Osteoblast (primary cell): ENCODE results near the gene PSMD11. TPM values are rescaled to one million over a fixed set of nuclear protein-coding genes. Genes with fewer than 3 reads are reported as not detected.
A peak's percentile ranks its signal among the peaks of the same experiment; 100 is the strongest.

Experiments
- DNase-seq: peaks from one replicate; pipeline ENCODE4 v3.0.0; 2011; ENCODE audit warnings: low spot score, mixed read lengths; ENCODE audit not compliant: insufficient read length; ENCODE audit errors: missing footprints
- H2AFZ ChIP-seq: 2 replicates; pipeline ENCODE4 v1.6.0; 2011; ENCODE audit warnings: mild to moderate bottlenecking, low read length
- H3K27ac ChIP-seq: 2 replicates; pipeline ENCODE4 v1.5.1; 2011; ENCODE audit warnings: mild to moderate bottlenecking, low read depth, low read length, moderate library complexity
- H3K27me3 ChIP-seq: 2 replicates; pipeline ENCODE4 v1.6.0; 2012; ENCODE audit warnings: mild to moderate bottlenecking, control low read depth, inconsistent platforms, low read length, moderate library complexity; ENCODE audit not compliant: insufficient read depth
- H3K36me3 ChIP-seq: 2 replicates; pipeline ENCODE4 v1.5.1; 2011; ENCODE audit warnings: mild to moderate bottlenecking, low read length, control low read depth, moderate library complexity; ENCODE audit not compliant: insufficient read depth
- H3K4me1 ChIP-seq: 2 replicates; pipeline ENCODE4 v1.5.1; 2011; ENCODE audit warnings: mild to moderate bottlenecking, low read length, control low read depth, moderate library complexity; ENCODE audit not compliant: insufficient read depth
- H3K4me2 ChIP-seq: 2 replicates; pipeline ENCODE4 v1.6.0; 2011; ENCODE audit warnings: mild to moderate bottlenecking, low read length; ENCODE audit not compliant: insufficient read depth
- H3K4me3 ChIP-seq: fragments of 200-600 bp; sonication (generic); 3 replicates; pipeline ENCODE4 v1.5.1; 2012; ENCODE audit warnings: mild to moderate bottlenecking, low read length, inconsistent platforms; ENCODE audit not compliant: insufficient read depth
- H3K79me2 ChIP-seq: 2 replicates; pipeline ENCODE4 v1.6.0; 2012; ENCODE audit warnings: mild to moderate bottlenecking, low read length, control low read depth, inconsistent platforms; ENCODE audit not compliant: insufficient read depth
- H3K9me3 ChIP-seq: 2 replicates; pipeline ENCODE4 v1.5.1; 2011; ENCODE audit warnings: low read depth, low read length, control low read depth
- H4K20me1 ChIP-seq: 2 replicates; pipeline ENCODE4 v1.6.0; 2012; ENCODE audit warnings: mild to moderate bottlenecking, low read length, control low read depth; ENCODE audit not compliant: insufficient read depth
- CTCF ChIP-seq: IDR thresholded peaks from 2 replicates; pipeline ENCODE4 v1.5.1; 2011; ENCODE audit warnings: mild to moderate bottlenecking, low read depth, low read length, moderate library complexity; ENCODE audit errors: extremely low read depth
- small RNA-seq: library from RNA; depleted of rRNA; stranded (forward); fragments of <200 nt; gene quantifications from one replicate; pipeline ENCODE3, GENCODE V24; 2012
- total RNA-seq: library from RNA; depleted of rRNA; stranded (reverse); fragments of >200 nt; gene quantifications from 2 replicates; pipeline ENCODE4 v1.2.3, GENCODE V29; 2012

PSMD11 gene
- total RNA-seq, 1 donor, result 61.2 TPM

- Histone ChIP-seq H4K20me1 (no peaks in the 10 kb centered on the region), H3K27me3 (no peaks in the 10 kb centered on the region), H2AFZ (no peak overlapping the region), H3K4me1 (peaks cover 4% of the 10 kb centered on the region), H3K9me3 (no peaks in the 10 kb centered on the region), H3K27ac (no peak overlapping the region), H3K79me2 (no peaks in the 10 kb centered on the region), H3K4me3 (no peak overlapping the region), H3K36me3 (no peaks in the 10 kb centered on the region), H3K4me2 (no peak overlapping the region)
- TF ChIP-seq CTCF, result no peak
- DNase-seq, result peak; percentile 79
Observed at GRCh38 chr17:32525122-32525521, 80.8 kb downstream of the PSMD11 start.

- Histone ChIP-seq H2AFZ (no peak overlapping the region), H3K27me3 (no peaks in the 10 kb centered on the region), H3K36me3 (no peaks in the 10 kb centered on the region), H3K4me2 (no peak overlapping the region), H3K9me3 (no peaks in the 10 kb centered on the region), H3K27ac (no peak overlapping the region), H4K20me1 (no peaks in the 10 kb centered on the region), H3K4me3 (no peak overlapping the region), H3K79me2 (no peaks in the 10 kb centered on the region), H3K4me1 (peaks cover 2% of the 10 kb centered on the region)
- DNase-seq, result no peak
- TF ChIP-seq CTCF, result no peak
Observed at GRCh38 chr17:32527146-32527545, 82.8 kb downstream of the PSMD11 start.

GRCh38 chr17:32528825-32529224, 84.5 kb downstream of the PSMD11 start:
- no peaks in the 10 kb centered on the region for H4K20me1 ChIP-seq
- no peak for TF ChIP-seq CTCF
- H3K4me2 ChIP-seq, result no peak overlapping the region
- H3K36me3 ChIP-seq, result no peaks in the 10 kb centered on the region
- peaks cover 2% of the 10 kb centered on the region for H3K4me1 ChIP-seq
- H3K79me2 ChIP-seq, result no peaks in the 10 kb centered on the region
- no peaks in the 10 kb centered on the region for H3K9me3 ChIP-seq
- no peaks in the 10 kb centered on the region for H3K27me3 ChIP-seq
- DNase-seq, result no peak
- no peak overlapping the region for H3K4me3 ChIP-seq
- no peak overlapping the region for H3K27ac ChIP-seq
- no peak overlapping the region for H2AFZ ChIP-seq

GRCh38 chr17:32529604-32530003, 85.3 kb downstream of the PSMD11 start:
- no peak for TF ChIP-seq CTCF
- Histone ChIP-seq H3K4me2 (no peak overlapping the region), H3K27ac (no peak overlapping the region), H4K20me1 (no peaks in the 10 kb centered on the region), H3K36me3 (no peaks in the 10 kb centered on the region), H3K9me3 (no peaks in the 10 kb centered on the region), H3K27me3 (no peaks in the 10 kb centered on the region), H3K4me1 (peaks cover 2% of the 10 kb centered on the region), H3K79me2 (no peaks in the 10 kb centered on the region), H3K4me3 (no peak overlapping the region), H2AFZ (no peak overlapping the region)
- DNase-seq, result no peak

Small RNAs within 50 kb of the gene (small RNA-seq; reads per million reads assigned to genes)
- gene AC005899.2, result not detected
- not detected for gene AC005899.6
- gene RF00019, result not detected

Other genes starting within 250 kb of the PSMD11 start
- under 0.01 TPM in 2 replicates for gene RHBDL3, start 178.7 kb upstream of the PSMD11 start, total RNA-seq
- 12.7 and 15.9 TPM in 2 replicates for gene C17orf75, start 102.3 kb upstream of the PSMD11 start, total RNA-seq
- 131 and 144 TPM in 2 replicates for gene ZNF207, start 94.4 kb upstream of the PSMD11 start, total RNA-seq
- gene CDK5R1, start 42.5 kb downstream of the PSMD11 start, total RNA-seq, result 0.59 and 0.72 TPM in 2 replicates